NCI-H748 (cell line): ENCODE measurements around the gene KRTAP10-3.

Experiments used
- DNase-seq: peaks from one replicate; lab custom pipeline; 2025; ENCODE audit not compliant: unreplicated experiment; lab: John Stamatoyannopoulos, UW

The KRTAP10-3 gene

GRCh38 chr21:44508711-44509445 lies 49.7 kb downstream of the KRTAP10-3 start:
- no peak for DNase-seq

- DNase-seq, result no peak
Measured at GRCh38 chr21:44508426-44508710, 50.2 kb downstream of the KRTAP10-3 start.
